ENCODE measurements around the gene SPATA31C1. TPM values are rescaled to one million over a fixed set of nuclear protein-coding genes. Genes with fewer than 3 reads are reported as not detected.

The SPATA31C1 gene
- total and polyA plus RNA-seq, 2 donors (not counting 3 experiments of a cell fraction or from before 2014, with no cell fraction given) = not detected

GRCh38 chr9:87973122-87973521 lies 55.4 kb downstream of the SPATA31C1 start:
- Histone ChIP-seq H2AFZ (ENCODE audit: low read depth, low read length) (no peak overlapping the region), H3K9ac (replicated peaks; ENCODE audit: extremely low read depth, insufficient read depth, low read length) (no peak overlapping the region), H3K27me3 (ENCODE audit: control insufficient read depth in 2 of 2, insufficient read depth in 2 of 2, low read length in 2 of 2) (no peaks in the 10 kb centered on the region), H3K9me3 (replicated peaks; ENCODE audit: control insufficient read depth, insufficient read depth, low read length) (no peaks in the 10 kb centered on the region), H3K27ac (ENCODE audit: insufficient read depth, low read depth, low read length) (no peak overlapping the region), H4K20me1 (replicated peaks; ENCODE audit: control insufficient read depth, extremely low read depth, insufficient read depth, low read length) (no peaks in the 10 kb centered on the region), H3K9me1 (replicated peaks; ENCODE audit: control insufficient read depth, extremely low read depth, insufficient read depth, low read length) (no peaks in the 10 kb centered on the region), H3K36me3 (ENCODE audit: control insufficient read depth in 2 of 2, extremely low read depth in 1 of 2, insufficient read depth in 2 of 2, low read length in 2 of 2) (no peaks in the 10 kb centered on the region), H3K4me2 (ENCODE audit: insufficient read depth, low read length) (no peak overlapping the region), H3K4me3 (replicated peaks in 1 of 3; ENCODE audit: insufficient read depth in 1 of 3, low read depth in 1 of 3, low read length in 3 of 3) (no peak overlapping the region), H3K4me1 (ENCODE audit: control insufficient read depth, extremely low read depth, insufficient read depth, low read length) (peaks cover 3% of the 10 kb centered on the region), H3K79me2 (ENCODE audit: control insufficient read depth, insufficient read depth, low read length) (no peaks in the 10 kb centered on the region)
- ChIA-PET POLR2A (no interaction called here), CTCF (no interaction called here)
- FAIRE-seq (no peak), DNase-seq (ENCODE audit: low read depth, low spot score) (no peak)
- TF ChIP-seq GATA2 (IDR thresholded peaks at IDR 0.05; ENCODE audit: insufficient read depth, insufficient read length, low read depth, low read length) (no peak), EZH2 (IDR thresholded peaks at IDR 0.05; ENCODE audit: borderline replicate concordance, low read depth, low read length, severe bottlenecking) (no peak), POLR2AphosphoS5 (IDR thresholded peaks at IDR 0.05; ENCODE audit: insufficient read depth, low read depth, low read length) (no peak), MAX (IDR thresholded peaks at IDR 0.05; ENCODE audit: insufficient read depth, insufficient read length) (no peak), FOS (IDR thresholded peaks at IDR 0.05; ENCODE audit: borderline replicate concordance, insufficient read depth, low read length) (no peak), CTCF (IDR thresholded peaks at IDR 0.05; ENCODE audit: extremely low read depth in 1 of 2, insufficient read depth in 1 of 2, low read depth in 1 of 2, low read length in 2 of 2) (no peak), POLR2A (IDR thresholded peaks at IDR 0.05; ENCODE audit: low read depth, low read length) (no peak), JUN (IDR thresholded peaks at IDR 0.05; ENCODE audit: borderline replicate concordance, insufficient read depth, insufficient read length, low read depth) (no peak), MYC (IDR thresholded peaks at IDR 0.05; ENCODE audit: low read depth, low read length) (no peak)
- intact Hi-C loops (cut with micrococcal nuclease) (loop anchor here (5.0 to 10.0 kb wide), 2 partner anchors 412 to 604 kb away; partner anchors contain the start of gene SPIN1), dilution Hi-C loops (cut with MboI; ENCODE audit: extremely low pct_ligation_motif_present, low sequenced_read_pairs) (no loop called here)
- BruUV-seq (replicated peaks) = no TSS peak

Other genes with a start within 250 kb of the SPATA31C1 start
- gene CTSL, start 191.8 kb upstream of the SPATA31C1 start, total RNA-seq = 105 and 107 TPM in 2 replicates
- 70.0 and 98.4 TPM in 2 replicates for gene CTSL, start 191.8 kb upstream of the SPATA31C1 start, polyA plus RNA-seq
- gene SPATA31E1, start 35.1 kb upstream of the SPATA31C1 start, total RNA-seq = not detected in 2 replicates
- gene SPATA31E1, start 35.1 kb upstream of the SPATA31C1 start, polyA plus RNA-seq = not detected in 2 replicates
- 0.81 and 1.3 TPM in 2 replicates for gene CDK20, start 56.6 kb downstream of the SPATA31C1 start, total RNA-seq
- 2.6 TPM in 2 replicates for gene CDK20, start 56.6 kb downstream of the SPATA31C1 start, polyA plus RNA-seq
- not detected in 2 replicates for gene SPATA31C2, start 220.5 kb downstream of the SPATA31C1 start, total RNA-seq
- not detected in 2 replicates for gene SPATA31C2, start 220.5 kb downstream of the SPATA31C1 start, polyA plus RNA-seq